Effector memory CD4-positive, alpha-beta T cell (primary cell): ENCODE data around the gene CFAP119.

Experiments used
- DNase-seq, 3 donors: peaks; one replicate each; pipeline ENCODE4 v3.0.0-alpha.2; 2020
- H3K27ac ChIP-seq: 2 replicates; pipeline ENCODE4 v1.7.0; 2013; ENCODE audit warnings: mild to moderate bottlenecking, low read length, moderate library complexity; ENCODE audit not compliant: insufficient read depth, poor library complexity, severe bottlenecking
- H3K27me3 ChIP-seq: replicated peaks from 2 replicates; pipeline ENCODE4 v1.7.0; 2013; ENCODE audit warnings: mild to moderate bottlenecking, low read length; ENCODE audit not compliant: insufficient read depth, control insufficient read depth, poor library complexity, severe bottlenecking
- H3K36me3 ChIP-seq: 2 replicates; pipeline ENCODE4 v1.7.0; 2013; ENCODE audit warnings: mild to moderate bottlenecking, low read length, moderate library complexity; ENCODE audit not compliant: control insufficient read depth, insufficient read depth
- H3K4me1 ChIP-seq: 2 replicates; pipeline ENCODE4 v1.7.0; 2013; ENCODE audit warnings: low read length, mild to moderate bottlenecking; ENCODE audit not compliant: control insufficient read depth, insufficient read depth, poor library complexity, severe bottlenecking
- H3K4me3 ChIP-seq: 2 replicates; pipeline ENCODE4 v1.7.0; 2013; ENCODE audit warnings: low read length, low read depth, mild to moderate bottlenecking; ENCODE audit not compliant: insufficient read depth, poor library complexity, severe bottlenecking
- H3K9me3 ChIP-seq: 2 replicates; pipeline ENCODE4 v1.7.0; 2013; ENCODE audit warnings: mild to moderate bottlenecking, low read length, moderate library complexity; ENCODE audit not compliant: control insufficient read depth

Gene CFAP119

GRCh38 chr16:30771726-30772125 lies 9.9 kb upstream of the CFAP119 start:
- no peaks in the 10 kb centered on the region for H3K27me3 ChIP-seq
- no peak overlapping the region for H3K4me3 ChIP-seq
- no peak overlapping the region for H3K27ac ChIP-seq
- DNase-seq = no peak
- no peaks in the 10 kb centered on the region for H3K9me3 ChIP-seq
- H3K4me1 ChIP-seq = peaks cover 10% of the 10 kb centered on the region
- peaks cover 59% of the 10 kb centered on the region for H3K36me3 ChIP-seq

DNA sequence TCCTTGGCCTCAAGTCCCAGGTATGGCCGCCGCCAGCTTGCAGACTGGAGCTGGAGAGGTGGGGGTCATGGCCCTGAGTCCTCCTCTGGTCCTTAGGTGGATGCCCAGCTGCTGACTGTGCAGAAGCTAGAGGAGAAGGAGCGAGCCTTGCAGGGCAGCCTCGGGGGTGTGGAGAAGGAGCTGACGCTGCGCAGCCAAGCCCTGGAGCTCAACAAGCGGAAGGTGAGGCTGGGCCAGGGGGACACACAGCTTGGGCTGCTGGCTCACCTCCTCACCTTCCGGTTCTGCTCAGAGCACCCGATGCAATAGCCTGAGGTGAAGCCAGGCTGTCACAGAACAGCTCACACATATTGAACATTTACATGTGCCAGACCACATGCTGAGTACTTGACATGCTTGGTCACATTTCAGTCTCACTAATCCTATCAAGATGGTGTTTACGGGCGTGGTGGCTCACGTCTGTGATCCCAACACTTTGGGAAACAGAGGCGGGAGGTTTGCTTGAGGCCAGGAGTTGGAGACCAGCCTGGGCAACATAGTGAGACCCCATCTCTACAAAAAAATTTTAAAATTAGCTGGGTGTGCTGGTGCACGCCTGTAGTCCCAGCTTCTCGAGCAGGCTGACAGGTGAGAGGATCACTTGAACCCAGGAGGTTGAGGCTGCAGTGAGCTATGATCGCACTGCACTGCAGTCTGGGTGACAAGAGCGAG lies 7.7 kb upstream of the CFAP119 start:
- no peak overlapping the region for H3K27ac ChIP-seq
- peaks cover 81% of the 10 kb centered on the region for H3K36me3 ChIP-seq
- no peak for DNase-seq
- no peak overlapping the region for H3K4me3 ChIP-seq
- no peaks in the 10 kb centered on the region for H3K27me3 ChIP-seq
- H3K9me3 ChIP-seq = no peaks in the 10 kb centered on the region
- H3K4me1 ChIP-seq = no peaks in the 10 kb centered on the region

- Histone ChIP-seq H3K27ac (no peak overlapping the region), H3K27me3 (no peaks in the 10 kb centered on the region), H3K36me3 (peaks cover 90% of the 10 kb centered on the region), H3K4me3 (no peak overlapping the region), H3K4me1 (no peaks in the 10 kb centered on the region), H3K9me3 (no peaks in the 10 kb centered on the region)
- DNase-seq = no peak
Measured at GRCh38 chr16:30768583-30769181, 6.8 kb upstream of the CFAP119 start.

GRCh38 chr16:30767767-30768465 lies 6.1 kb upstream of the CFAP119 start:
- DNase-seq = peak in 1 of 3 donors; percentile 22
- peaks cover 93% of the 10 kb centered on the region for H3K36me3 ChIP-seq

GRCh38 chr16:30766933-30767284 lies 5.0 kb upstream of the CFAP119 start:
- Histone ChIP-seq H3K27me3 (no peaks in the 10 kb centered on the region), H3K4me1 (peaks cover 11% of the 10 kb centered on the region), H3K36me3 (peaks cover 83% of the 10 kb centered on the region), H3K27ac (no peak overlapping the region), H3K9me3 (no peaks in the 10 kb centered on the region), H3K4me3 (no peak overlapping the region)
- DNase-seq = no peak

More at GRCh38 chr16:30767767-30768465, 6.1 kb upstream of the CFAP119 start:
- Histone ChIP-seq H3K27ac (no peak overlapping the region), H3K4me1 (peaks cover 7% of the 10 kb centered on the region), H3K27me3 (no peaks in the 10 kb centered on the region), H3K9me3 (no peaks in the 10 kb centered on the region), H3K4me3 (no peak overlapping the region)

DNA sequence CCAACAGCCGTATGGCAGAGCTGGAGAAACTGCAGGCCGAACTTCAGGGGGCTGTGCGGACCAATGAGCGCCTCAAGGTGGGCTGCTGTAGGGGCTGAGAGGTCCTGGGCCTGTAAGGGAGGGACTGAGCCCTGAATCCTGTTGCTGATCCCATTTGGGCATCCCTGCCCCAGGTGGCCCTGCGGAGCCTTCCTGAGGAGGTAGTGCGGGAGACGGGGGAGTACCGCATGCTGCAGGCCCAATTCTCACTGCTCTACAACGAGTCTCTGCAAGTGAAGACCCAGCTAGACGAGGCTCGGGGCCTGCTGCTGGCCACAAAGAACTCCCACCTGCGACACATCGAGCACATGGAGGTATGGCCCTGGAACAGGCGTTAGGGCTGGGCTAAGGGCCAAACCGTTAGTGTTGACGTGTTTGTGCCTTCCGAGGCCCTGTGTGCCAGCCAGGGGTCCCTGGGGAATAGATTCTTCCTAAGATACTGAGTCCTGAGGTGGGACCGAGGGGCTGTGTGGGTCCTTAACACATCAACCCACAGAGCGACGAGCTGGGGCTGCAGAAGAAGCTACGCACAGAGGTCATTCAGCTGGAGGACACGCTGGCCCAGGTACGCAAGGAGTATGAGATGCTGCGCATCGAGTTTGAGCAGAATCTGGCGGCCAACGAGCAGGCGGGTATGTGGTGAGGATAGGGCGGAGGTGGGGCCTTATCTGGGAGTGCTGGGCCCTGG lies 4.5 kb upstream of the CFAP119 start:
- H3K36me3 ChIP-seq = peaks cover 78% of the 10 kb centered on the region
- H3K4me1 ChIP-seq = peaks cover 12% of the 10 kb centered on the region
- no peaks in the 10 kb centered on the region for H3K9me3 ChIP-seq
- DNase-seq = no peak
- H3K4me3 ChIP-seq = no peak overlapping the region
- no peaks in the 10 kb centered on the region for H3K27me3 ChIP-seq
- no peak overlapping the region for H3K27ac ChIP-seq

DNA sequence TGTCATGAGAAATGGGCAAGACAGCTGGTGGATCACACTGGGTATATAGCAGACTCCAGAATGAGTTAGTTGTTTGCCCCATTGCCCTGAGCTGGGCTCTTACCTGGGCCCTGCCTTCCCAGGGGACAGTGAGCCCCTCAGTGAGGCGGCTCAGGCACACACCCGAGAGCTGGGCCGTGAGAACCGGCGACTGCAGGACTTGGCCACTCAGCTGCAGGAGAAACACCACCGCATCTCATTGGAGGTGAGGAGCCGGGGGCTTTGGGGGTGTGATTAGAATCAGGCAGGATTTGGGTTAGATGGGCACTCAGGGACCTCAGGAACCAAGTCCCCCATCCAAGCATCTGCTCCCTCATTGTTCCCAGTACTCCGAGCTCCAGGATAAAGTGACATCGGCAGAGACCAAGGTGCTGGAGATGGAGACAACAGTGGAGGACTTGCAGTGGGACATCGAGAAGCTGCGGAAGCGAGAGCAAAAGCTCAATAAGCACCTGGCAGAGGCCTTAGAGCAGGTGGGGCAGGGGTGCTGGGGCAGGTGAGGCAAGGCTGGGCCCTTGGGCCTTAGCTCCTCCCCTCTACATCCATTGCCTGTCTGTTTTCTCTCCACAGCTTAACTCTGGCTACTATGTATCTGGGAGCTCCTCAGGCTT lies 3.1 kb upstream of the CFAP119 start:
- Histone ChIP-seq H3K27ac (no peak overlapping the region), H3K4me1 (peaks cover 19% of the 10 kb centered on the region), H3K27me3 (no peaks in the 10 kb centered on the region), H3K9me3 (no peaks in the 10 kb centered on the region), H3K4me3 (no peak overlapping the region), H3K36me3 (peaks cover 64% of the 10 kb centered on the region)
- no peak for DNase-seq

GRCh38 chr16:30764086-30764485 lies 2.2 kb upstream of the CFAP119 start:
- H3K27me3 ChIP-seq = no peaks in the 10 kb centered on the region
- peaks cover 57% of the 10 kb centered on the region for H3K36me3 ChIP-seq
- H3K4me1 ChIP-seq = peaks cover 19% of the 10 kb centered on the region
- no peak overlapping the region for H3K4me3 ChIP-seq
- no peak overlapping the region for H3K27ac ChIP-seq
- no peak for DNase-seq
- H3K9me3 ChIP-seq = no peaks in the 10 kb centered on the region

- Histone ChIP-seq H3K9me3 (no peaks in the 10 kb centered on the region), H3K4me3 (peak overlapping the region; percentile 97), H3K27ac (peak overlapping the region; percentile 77), H3K27me3 (no peaks in the 10 kb centered on the region), H3K36me3 (peaks cover 48% of the 10 kb centered on the region), H3K4me1 (peaks cover 19% of the 10 kb centered on the region)
- no peak for DNase-seq
Measured at GRCh38 chr16:30762991-30763725, 1.3 kb upstream of the CFAP119 start.
